Ectodermal cell (in vitro differentiated cells): Measurements from ENCODE around the gene GANC. TPM values are rescaled to one million over a fixed set of nuclear protein-coding genes. Genes with fewer than 3 reads are reported as not detected.
"Not testable (repeated sequence)": the region's sequence is repeated elsewhere in the genome, so short reads cannot be mapped to it uniquely, and the experiment has no call there.

Experiments
- H3K27ac ChIP-seq: 2 replicates; pipeline ENCODE4 v1.7.0; 2013; ENCODE audit warnings: mild to moderate bottlenecking, low read depth, low read length; ENCODE audit not compliant: insufficient read depth, poor library complexity, severe bottlenecking
- H3K27me3 ChIP-seq: 2 replicates; pipeline ENCODE4 v1.7.0; 2013; ENCODE audit warnings: mild to moderate bottlenecking, low read length; ENCODE audit not compliant: insufficient read depth, control insufficient read depth, poor library complexity, severe bottlenecking
- H3K36me3 ChIP-seq: one replicate; pipeline ENCODE4 v1.7.0; 2013; ENCODE audit warnings: low read length; ENCODE audit not compliant: control insufficient read depth, insufficient read depth
- H3K4me1 ChIP-seq: one replicate; pipeline ENCODE4 v1.7.0; 2013; ENCODE audit warnings: low read length; ENCODE audit not compliant: control insufficient read depth, insufficient read depth
- H3K4me3 ChIP-seq: 2 replicates; pipeline ENCODE4 v1.7.0; 2013; ENCODE audit warnings: low read depth, low read length, control low read depth; ENCODE audit not compliant: insufficient read depth
- H3K9me3 ChIP-seq: 2 replicates; pipeline ENCODE4 v1.7.0; 2013; ENCODE audit warnings: mild to moderate bottlenecking, low read length, moderate library complexity; ENCODE audit not compliant: control insufficient read depth
- WGBS, 2 experiments: methylation state at CpG; one replicate each; pipeline ENCODE4 v1.1.7; 2013; ENCODE audit warnings: missing lambda C conversion rate in 2 of 2; 5-methylcytosine and 5-hydroxymethylcytosine counted together
- polyA plus RNA-seq, 4 experiments: library from polyadenylated mRNA; stranded (reverse); fragments of 50-300 nt; gene quantifications; one replicate each; pipeline ENCODE4 v1.2.3, GENCODE V29; 2013

Gene GANC, protein sequence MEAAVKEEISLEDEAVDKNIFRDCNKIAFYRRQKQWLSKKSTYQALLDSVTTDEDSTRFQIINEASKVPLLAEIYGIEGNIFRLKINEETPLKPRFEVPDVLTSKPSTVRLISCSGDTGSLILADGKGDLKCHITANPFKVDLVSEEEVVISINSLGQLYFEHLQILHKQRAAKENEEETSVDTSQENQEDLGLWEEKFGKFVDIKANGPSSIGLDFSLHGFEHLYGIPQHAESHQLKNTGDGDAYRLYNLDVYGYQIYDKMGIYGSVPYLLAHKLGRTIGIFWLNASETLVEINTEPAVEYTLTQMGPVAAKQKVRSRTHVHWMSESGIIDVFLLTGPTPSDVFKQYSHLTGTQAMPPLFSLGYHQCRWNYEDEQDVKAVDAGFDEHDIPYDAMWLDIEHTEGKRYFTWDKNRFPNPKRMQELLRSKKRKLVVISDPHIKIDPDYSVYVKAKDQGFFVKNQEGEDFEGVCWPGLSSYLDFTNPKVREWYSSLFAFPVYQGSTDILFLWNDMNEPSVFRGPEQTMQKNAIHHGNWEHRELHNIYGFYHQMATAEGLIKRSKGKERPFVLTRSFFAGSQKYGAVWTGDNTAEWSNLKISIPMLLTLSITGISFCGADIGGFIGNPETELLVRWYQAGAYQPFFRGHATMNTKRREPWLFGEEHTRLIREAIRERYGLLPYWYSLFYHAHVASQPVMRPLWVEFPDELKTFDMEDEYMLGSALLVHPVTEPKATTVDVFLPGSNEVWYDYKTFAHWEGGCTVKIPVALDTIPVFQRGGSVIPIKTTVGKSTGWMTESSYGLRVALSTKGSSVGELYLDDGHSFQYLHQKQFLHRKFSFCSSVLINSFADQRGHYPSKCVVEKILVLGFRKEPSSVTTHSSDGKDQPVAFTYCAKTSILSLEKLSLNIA (N-terminal part only)
- polyA plus RNA-seq (2013, experiment 1 of 4), result 18.9 TPM
- 16.1 TPM for polyA plus RNA-seq (2013, experiment 2 of 4)
- 14.5 TPM for polyA plus RNA-seq (2013, experiment 3 of 4)
- polyA plus RNA-seq (2013, experiment 4 of 4), result 14.8 TPM

DNA sequence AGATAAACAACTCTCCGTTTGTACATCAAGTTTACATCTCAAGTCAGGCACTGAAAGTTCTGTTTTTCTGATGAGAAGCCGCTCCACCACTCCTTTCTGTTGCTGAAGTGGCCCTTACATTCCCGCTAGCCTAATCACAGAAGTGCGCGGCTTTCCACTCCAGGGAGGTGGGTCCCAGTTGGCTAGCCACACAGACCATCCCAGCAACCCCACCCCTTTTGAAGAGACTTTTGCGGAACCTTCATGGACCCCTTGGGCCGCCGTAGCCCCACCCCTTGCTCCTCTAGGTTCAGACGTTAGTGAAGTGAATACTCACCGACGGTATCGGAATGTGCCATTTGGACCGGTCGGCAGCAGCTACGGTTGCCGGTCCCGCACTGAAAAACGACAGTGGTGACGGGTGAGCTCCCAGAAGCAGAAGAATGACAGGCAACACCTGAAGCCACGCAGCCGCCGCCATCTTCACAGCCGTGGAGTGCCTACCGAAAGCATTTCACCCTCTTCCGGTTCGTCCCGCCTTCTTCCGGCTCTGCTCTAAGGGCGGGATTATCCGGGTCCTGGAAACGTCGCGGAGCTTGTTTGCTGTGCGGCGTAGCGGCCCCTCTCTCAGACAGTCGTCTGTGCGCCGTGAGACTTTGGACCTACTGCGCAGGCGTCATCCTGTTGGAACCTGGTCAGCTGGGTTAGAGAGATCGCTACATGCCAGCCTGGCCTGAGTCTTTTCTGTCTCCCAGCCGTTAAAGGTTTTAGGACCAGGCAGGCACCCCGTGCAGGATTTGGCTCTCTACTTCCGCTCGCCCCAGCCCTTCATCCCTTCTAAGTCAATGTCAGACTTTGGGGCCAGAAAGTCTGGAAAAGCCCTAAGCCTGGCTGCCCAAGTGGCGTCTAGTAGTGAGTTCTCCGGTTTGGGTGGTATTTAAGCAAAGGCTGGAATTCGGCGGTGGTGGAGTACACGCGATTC is at the start of gene GANC, which contains the start of gene TMEM87A:
TSS of gene GANC (plus strand) at position 263 of the 961 bp plus-strand sequence. CDS start 1,281 bp downstream, outside the sequence.
TSS of gene TMEM87A (minus strand) at position 495 of the 961 bp plus-strand sequence. CDS start at position 460, 35 bp downstream.
- H3K27ac ChIP-seq, result peak within 1 kb of the TSS; percentile 96
- H3K4me1 ChIP-seq, result peaks cover 2% of the 10 kb centered on the region
- peak within 1 kb of the TSS; percentile 65 for H3K4me3 ChIP-seq
- no peaks in the 10 kb centered on the region for H3K9me3 ChIP-seq
- no peaks in the 10 kb centered on the region for H3K27me3 ChIP-seq
- 0% methylated on average over 52 of the region's 52 CpGs for WGBS, 2 experiments
- no peaks in the 10 kb centered on the region for H3K36me3 ChIP-seq

DNA sequence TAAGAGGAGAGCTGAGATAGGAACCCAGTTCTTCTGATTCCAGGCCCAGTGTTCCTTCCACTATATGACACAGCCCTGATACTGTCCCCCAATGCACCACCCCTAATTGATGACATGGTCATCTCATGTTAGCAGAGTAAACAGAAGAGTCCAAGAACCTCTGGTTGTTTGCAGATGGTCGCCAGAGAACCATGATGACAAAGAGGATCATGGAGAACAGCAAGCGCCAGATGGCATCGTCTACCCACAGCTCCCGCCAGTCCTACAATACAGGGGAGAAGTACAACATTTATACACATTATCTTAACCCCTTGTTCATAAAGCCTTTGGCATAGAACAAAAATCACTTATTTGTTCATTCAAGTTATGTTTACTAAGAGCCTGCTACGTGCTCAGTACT is 46.4 kb upstream of the GANC start:
- no peaks in the 10 kb centered on the region for H3K27me3 ChIP-seq
- H3K27ac ChIP-seq, result no peak overlapping the region
- no peaks in the 10 kb centered on the region for H3K4me1 ChIP-seq
- 95 to 99% methylated on average over 5 of the region's 5 CpGs for WGBS, 2 experiments
- H3K4me3 ChIP-seq, result no peak overlapping the region
- H3K9me3 ChIP-seq, result no peaks in the 10 kb centered on the region
- peaks cover 26% of the 10 kb centered on the region for H3K36me3 ChIP-seq

DNA sequence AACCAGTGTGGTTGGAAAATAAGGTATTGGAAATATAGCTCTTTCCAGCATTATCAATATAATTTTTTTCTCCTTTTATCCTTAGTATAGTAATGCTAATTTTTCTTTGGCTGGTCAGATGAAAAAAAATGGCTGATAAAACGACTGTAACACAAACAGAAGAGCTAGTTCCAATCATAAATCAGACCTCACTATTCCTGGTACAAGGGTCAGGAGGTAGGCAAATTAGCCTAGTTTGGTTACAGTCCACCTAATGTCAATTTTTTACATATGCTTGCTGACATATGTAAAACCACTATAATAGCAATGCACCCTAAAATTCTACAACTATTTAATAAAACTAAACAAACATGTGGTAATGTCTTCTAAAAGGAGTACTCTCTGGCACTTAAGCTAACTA is 45.0 kb upstream of the GANC start:
- H3K4me3 ChIP-seq, result no peak overlapping the region
- 100% methylated on average over 1 of the region's 1 CpG; no CpG with 5 or more reads in 1 of the 2 experiments for whole genome bisulfite sequencing, 2 experiments
- H3K36me3 ChIP-seq, result peaks cover 26% of the 10 kb centered on the region
- H3K27ac ChIP-seq, result no peak overlapping the region
- no peaks in the 10 kb centered on the region for H3K27me3 ChIP-seq
- H3K9me3 ChIP-seq, result no peaks in the 10 kb centered on the region
- H3K4me1 ChIP-seq, result no peaks in the 10 kb centered on the region

DNA sequence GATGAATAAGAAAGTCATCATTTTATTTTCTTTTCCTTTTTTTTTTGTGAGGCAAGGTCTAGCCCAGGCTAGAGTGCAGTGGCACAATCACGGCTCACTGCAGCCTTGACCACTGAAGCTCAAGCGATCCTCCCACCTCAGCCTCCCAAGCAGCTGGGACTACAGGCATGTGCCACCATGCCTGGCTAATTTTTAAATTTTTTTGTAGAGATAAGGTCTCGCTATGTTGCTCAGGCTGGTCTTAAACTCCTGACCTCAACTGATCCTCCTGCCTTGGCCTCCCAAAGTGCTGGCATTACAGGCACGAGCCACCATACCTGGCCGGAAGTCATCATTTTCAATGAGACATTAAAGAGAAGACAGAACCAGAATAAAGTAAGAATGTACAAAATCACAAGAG is 44.0 kb upstream of the GANC start:
- not testable (repeated sequence) for H3K4me3 ChIP-seq, H3K27me3 ChIP-seq, H3K9me3 ChIP-seq, H3K4me1 ChIP-seq, H3K27ac ChIP-seq
- 92 to 95% methylated on average over 5 of the region's 5 CpGs for WGBS, 2 experiments
- peaks cover 26% of the 10 kb centered on the region for H3K36me3 ChIP-seq

DNA sequence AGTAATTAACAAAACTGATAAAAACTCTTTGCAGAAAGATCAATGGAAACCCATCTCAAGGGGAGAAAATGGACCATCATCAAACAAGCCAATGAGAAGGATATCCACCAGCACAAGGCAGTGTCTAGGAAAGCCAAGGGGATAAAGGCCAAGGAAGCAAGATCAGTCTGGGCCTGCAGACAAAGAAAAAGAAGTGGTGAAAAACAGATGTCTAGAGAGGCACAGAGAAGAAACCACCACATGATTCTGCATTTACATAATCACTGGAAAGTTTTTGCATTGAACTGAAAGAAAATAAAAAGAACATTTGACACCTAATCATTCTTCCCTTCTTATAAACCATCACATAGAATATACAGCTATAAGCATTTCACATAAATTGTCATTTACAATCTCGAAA is 41.9 kb upstream of the GANC start:
- peaks cover 23% of the 10 kb centered on the region for H3K36me3 ChIP-seq
- WGBS, 2 experiments, result 97 to 100% methylated on average over 1 of the region's 1 CpG
- H3K9me3 ChIP-seq, result no peaks in the 10 kb centered on the region
- no peaks in the 10 kb centered on the region for H3K27me3 ChIP-seq
- no peak overlapping the region for H3K27ac ChIP-seq
- H3K4me1 ChIP-seq, result no peaks in the 10 kb centered on the region
- H3K4me3 ChIP-seq, result no peak overlapping the region

DNA sequence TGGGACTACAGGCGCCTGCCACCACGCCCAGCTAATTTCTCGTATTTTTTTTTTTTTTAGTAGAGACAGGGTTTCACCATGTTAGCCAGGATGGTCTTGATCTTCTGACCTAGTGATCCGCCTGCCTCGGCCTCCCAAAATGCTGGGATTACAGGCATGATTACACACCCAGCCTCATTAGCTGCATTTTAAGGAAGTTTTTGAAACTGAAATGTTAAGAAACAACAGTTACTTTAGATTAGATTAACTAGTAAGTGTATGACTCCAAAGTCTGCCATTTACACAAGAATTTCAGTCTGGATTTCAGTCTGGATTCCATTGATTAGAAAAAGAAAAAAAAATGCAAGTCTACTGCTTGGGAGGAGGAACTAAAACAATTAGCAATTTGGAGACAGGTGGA is 40.4 kb upstream of the GANC start:
- H3K4me1 ChIP-seq, result no peaks in the 10 kb centered on the region
- WGBS, 2 experiments, result 58 to 76% methylated on average over 5 of the region's 5 CpGs
- no peak overlapping the region for H3K27ac ChIP-seq
- H3K36me3 ChIP-seq, result peaks cover 18% of the 10 kb centered on the region
- no peaks in the 10 kb centered on the region for H3K27me3 ChIP-seq
- H3K9me3 ChIP-seq, result no peaks in the 10 kb centered on the region
- H3K4me3 ChIP-seq, result no peak overlapping the region

DNA sequence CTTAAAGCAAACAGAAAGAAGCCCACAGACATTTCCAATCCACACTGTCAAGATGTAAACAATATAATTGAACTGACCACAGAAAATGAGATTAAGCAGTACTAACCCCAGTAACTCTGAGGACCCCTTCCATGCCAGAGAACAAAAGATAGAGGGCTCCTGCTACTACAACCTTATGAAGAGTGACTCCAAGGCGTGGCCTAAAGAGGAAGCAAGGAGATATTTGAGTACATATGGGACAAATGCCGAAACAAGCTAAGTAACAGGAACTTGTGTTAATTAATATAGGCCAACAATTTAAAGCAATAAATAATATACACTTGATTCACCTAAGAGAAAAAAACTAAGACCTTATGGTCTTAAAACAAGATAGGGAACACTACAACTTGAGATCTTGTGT is 39.9 kb upstream of the GANC start:
- H3K27ac ChIP-seq, result no peak overlapping the region

DNA sequence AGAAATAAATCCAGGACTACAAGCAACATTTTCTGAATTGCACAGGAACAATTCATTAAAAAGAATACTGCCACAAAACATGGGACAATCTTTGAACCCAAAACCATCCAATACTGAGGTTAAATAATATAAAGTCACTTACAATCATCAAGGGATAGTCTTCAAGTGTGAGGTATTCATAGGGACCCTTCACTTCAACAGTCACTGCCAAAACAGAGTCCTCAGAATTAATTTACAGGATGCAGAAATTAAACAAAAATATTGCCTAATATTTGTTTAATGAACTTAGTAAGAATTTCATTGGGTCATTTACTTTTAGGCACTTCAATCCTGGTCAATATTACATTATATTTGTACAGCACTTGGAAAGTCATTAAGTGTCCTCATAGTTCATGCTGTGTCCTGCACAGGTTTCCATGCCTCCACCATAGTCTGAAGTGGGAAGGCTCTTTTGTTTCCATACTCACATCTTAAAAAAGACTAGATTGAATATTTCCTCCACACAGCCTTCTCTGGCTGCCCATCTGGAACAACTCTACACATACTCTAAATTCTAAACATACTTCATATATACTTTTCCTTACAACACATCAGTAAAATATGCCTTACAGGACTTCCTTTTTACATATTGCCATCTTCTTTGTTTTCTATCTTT is 33.3 kb upstream of the GANC start:
- Histone ChIP-seq H3K4me3 (no peak overlapping the region), H3K27ac (no peak overlapping the region), H3K36me3 (peaks cover 10% of the 10 kb centered on the region), H3K27me3 (no peaks in the 10 kb centered on the region), H3K4me1 (no peaks in the 10 kb centered on the region), H3K9me3 (no peaks in the 10 kb centered on the region)

More for the DNA sequence above, 39.9 kb upstream of the GANC start:
- no peaks in the 10 kb centered on the region for H3K27me3 ChIP-seq
- no peak overlapping the region for H3K4me3 ChIP-seq
- 94 to 95% methylated on average over 2 of the region's 2 CpGs for WGBS, 2 experiments
- no peaks in the 10 kb centered on the region for H3K4me1 ChIP-seq
- H3K36me3 ChIP-seq, result peaks cover 14% of the 10 kb centered on the region
- H3K9me3 ChIP-seq, result no peaks in the 10 kb centered on the region

DNA sequence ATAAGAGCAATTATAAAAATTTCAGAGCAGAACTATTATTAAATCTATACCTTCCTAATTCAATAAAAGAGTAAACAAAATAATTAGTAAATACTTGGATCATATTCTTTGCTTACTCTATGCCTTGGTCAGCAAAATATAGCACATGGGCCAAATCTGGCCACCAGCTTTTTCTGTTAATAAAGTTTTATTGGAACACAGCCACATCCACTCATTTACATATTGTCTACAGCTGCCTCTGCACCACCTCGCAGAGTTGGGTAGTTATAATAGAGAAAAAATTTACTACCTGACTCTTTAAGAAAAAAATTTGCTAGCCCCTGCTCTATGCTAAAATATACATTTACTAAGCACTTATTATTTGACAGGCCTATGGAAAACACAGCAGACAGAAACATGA is 32.2 kb upstream of the GANC start:
- Histone ChIP-seq H3K9me3 (no peaks in the 10 kb centered on the region), H3K27ac (no peak overlapping the region), H3K4me3 (no peak overlapping the region), H3K27me3 (no peaks in the 10 kb centered on the region), H3K36me3 (peaks cover 5% of the 10 kb centered on the region), H3K4me1 (no peaks in the 10 kb centered on the region)
- WGBS, 2 experiments, result no CpG with 5 or more reads among the region's 1 CpG
